Type B pancreatic cell (in vitro differentiated cells): ENCODE results near the gene TIMD4. TPM values are rescaled to one million over a fixed set of nuclear protein-coding genes. Genes with fewer than 3 reads are reported as not detected.
"Not testable (repeated sequence)": the region's sequence is repeated elsewhere in the genome, so short reads cannot be mapped to it uniquely, and the experiment has no call there.

Experiments used
- DNase-seq: peaks from one replicate; pipeline ENCODE4 v3.0.0; 2021; ENCODE audit warnings: mixed read lengths; ENCODE audit not compliant: unreplicated experiment; ENCODE audit errors: extremely low spot score
- H3K27ac Mint-ChIP-seq: 2 replicates; pipeline ENCODE4 v1.8.0; 2021; ENCODE audit warnings: mild to moderate bottlenecking, mixed read lengths
- H3K27me3 Mint-ChIP-seq: 2 replicates; pipeline ENCODE4 v1.8.0; 2021; ENCODE audit warnings: mixed read lengths
- H3K36me3 Mint-ChIP-seq: 2 replicates; pipeline ENCODE4 v1.8.0; 2021; ENCODE audit warnings: mixed read lengths
- H3K4me1 Mint-ChIP-seq: one replicate; pipeline ENCODE4 v1.8.0; 2021; ENCODE audit warnings: mixed read lengths; ENCODE audit not compliant: unreplicated experiment
- H3K4me3 Mint-ChIP-seq: 2 replicates; pipeline ENCODE4 v1.8.0; 2021; ENCODE audit warnings: mild to moderate bottlenecking, mixed read lengths
- H3K9me3 Mint-ChIP-seq: 2 replicates; pipeline ENCODE4 v1.8.0; 2021; ENCODE audit warnings: mixed read lengths
- CTCF ChIP-seq: fragments of 200-600 bp; sonication (generic); conservative IDR thresholded peaks from 2 replicates; pipeline ENCODE4 v1.5.0; 2021; ENCODE audit warnings: antibody characterized with exemption, mild to moderate bottlenecking
- total RNA-seq: library from RNA; stranded (reverse); gene quantifications from 2 replicates; pipeline ENCODE4 v1.2.1, GENCODE V29; 2021; ENCODE audit warnings: low replicate concordance

The TIMD4 gene
- total RNA-seq, 1 donor from 2014 or later, result not detected

GRCh38 chr5:156951359-156951758 is 11.7 kb downstream of the TIMD4 start:
- no peak overlapping the region for H3K27ac Mint-ChIP-seq
- DNase-seq, result no peak
- TF ChIP-seq CTCF, result no peak
- no peaks in the 10 kb centered on the region for H3K36me3 Mint-ChIP-seq
- H3K9me3 Mint-ChIP-seq, result no peaks in the 10 kb centered on the region
- H3K4me1 Mint-ChIP-seq, result no peaks in the 10 kb centered on the region
- no peak overlapping the region for H3K4me3 Mint-ChIP-seq
- H3K27me3 Mint-ChIP-seq, result no peaks in the 10 kb centered on the region

- H3K4me3 Mint-ChIP-seq, result no peak overlapping the region
- no peak for DNase-seq
- no peak overlapping the region for H3K27ac Mint-ChIP-seq
- no peaks in the 10 kb centered on the region for H3K4me1 Mint-ChIP-seq
- no peaks in the 10 kb centered on the region for H3K36me3 Mint-ChIP-seq
- no peaks in the 10 kb centered on the region for H3K9me3 Mint-ChIP-seq
- H3K27me3 Mint-ChIP-seq, result no peaks in the 10 kb centered on the region
- no peak for TF ChIP-seq CTCF
These were observed 12.3 kb downstream of the TIMD4 start for GRCh38 chr5:156950716-156951115.

- H3K27ac Mint-ChIP-seq, result no peak overlapping the region
- no peak for TF ChIP-seq CTCF
- no peaks in the 10 kb centered on the region for H3K4me1 Mint-ChIP-seq
- H3K9me3 Mint-ChIP-seq, result no peaks in the 10 kb centered on the region
- no peaks in the 10 kb centered on the region for H3K36me3 Mint-ChIP-seq
- H3K27me3 Mint-ChIP-seq, result no peaks in the 10 kb centered on the region
- H3K4me3 Mint-ChIP-seq, result no peak overlapping the region
- no peak for DNase-seq
These were observed 13.6 kb downstream of the TIMD4 start for GRCh38 chr5:156949424-156949823.

- TF ChIP-seq CTCF, result no peak
- no peak overlapping the region for H3K27ac Mint-ChIP-seq
- no peaks in the 10 kb centered on the region for H3K4me1 Mint-ChIP-seq
- no peak overlapping the region for H3K4me3 Mint-ChIP-seq
- H3K9me3 Mint-ChIP-seq, result no peaks in the 10 kb centered on the region
- no peak for DNase-seq
- no peaks in the 10 kb centered on the region for H3K36me3 Mint-ChIP-seq
- H3K27me3 Mint-ChIP-seq, result no peaks in the 10 kb centered on the region
These were observed 15.1 kb downstream of the TIMD4 start for GRCh38 chr5:156947925-156948324.

- Mint-ChIP-seq H3K27ac (no peak overlapping the region), H3K4me3 (no peak overlapping the region), H3K27me3 (no peaks in the 10 kb centered on the region), H3K36me3 (peaks cover 4% of the 10 kb centered on the region), H3K4me1 (no peaks in the 10 kb centered on the region), H3K9me3 (peaks cover 6% of the 10 kb centered on the region)
- TF ChIP-seq CTCF, result no peak
- DNase-seq, result no peak
These were observed 21.0 kb downstream of the TIMD4 start for GRCh38 chr5:156942064-156942463.

- not testable (repeated sequence) for H3K4me1 Mint-ChIP-seq, H3K27ac Mint-ChIP-seq, H3K9me3 Mint-ChIP-seq, H3K27me3 Mint-ChIP-seq, H3K4me3 Mint-ChIP-seq, DNase-seq, H3K36me3 Mint-ChIP-seq
These were observed 22.6 kb downstream of the TIMD4 start for GRCh38 chr5:156940462-156940861.
